Measurements from ENCODE around the gene TRAPPC12.

Gene TRAPPC12

DNA sequence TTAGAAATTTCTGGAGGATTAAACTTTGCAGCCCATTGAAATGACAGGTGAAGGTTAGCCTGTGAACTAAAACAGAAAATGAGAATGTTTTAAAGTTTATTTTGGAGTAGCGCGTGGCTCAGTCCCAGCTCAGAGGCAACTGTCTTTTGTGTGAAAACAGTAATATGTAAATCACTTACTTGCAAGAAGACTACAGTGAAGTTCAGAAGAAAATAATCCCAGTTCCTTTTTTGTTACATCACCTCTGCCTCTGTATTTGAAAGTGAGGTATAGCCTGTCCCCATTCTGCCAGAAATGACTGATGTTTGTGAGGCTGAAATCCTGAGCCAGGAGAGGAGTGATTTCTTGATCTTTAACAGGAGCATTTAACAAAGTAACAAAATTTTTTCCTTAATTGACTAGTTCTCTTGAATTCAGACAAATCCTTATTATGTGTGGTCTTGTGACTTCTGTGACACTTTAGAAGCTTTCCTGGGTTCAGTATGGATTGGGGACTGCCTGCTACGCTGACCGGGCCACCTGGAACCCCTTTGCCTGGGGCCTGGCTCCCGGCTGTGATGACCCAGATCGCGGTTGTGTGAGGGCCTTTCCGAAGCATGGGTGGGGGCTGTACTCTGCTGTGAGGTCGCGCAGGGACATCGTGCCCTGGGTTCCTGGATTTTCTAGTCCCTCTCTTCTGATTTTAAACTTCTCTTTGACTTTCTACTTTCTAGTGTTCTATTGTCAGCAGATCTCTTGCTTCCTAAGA, 24.3 kb downstream of the TRAPPC12 start:
- peaks cover 48% of the 10 kb centered on the region for H3K36me3 ChIP-seq (ENCODE audit: insufficient read depth, low read length)
- no peak for TF ChIP-seq EZH2 (IDR thresholded peaks at IDR 0.05; ENCODE audit: borderline replicate concordance, low read depth, low read length, severe bottlenecking)
- TF ChIP-seq, protein P1, sequence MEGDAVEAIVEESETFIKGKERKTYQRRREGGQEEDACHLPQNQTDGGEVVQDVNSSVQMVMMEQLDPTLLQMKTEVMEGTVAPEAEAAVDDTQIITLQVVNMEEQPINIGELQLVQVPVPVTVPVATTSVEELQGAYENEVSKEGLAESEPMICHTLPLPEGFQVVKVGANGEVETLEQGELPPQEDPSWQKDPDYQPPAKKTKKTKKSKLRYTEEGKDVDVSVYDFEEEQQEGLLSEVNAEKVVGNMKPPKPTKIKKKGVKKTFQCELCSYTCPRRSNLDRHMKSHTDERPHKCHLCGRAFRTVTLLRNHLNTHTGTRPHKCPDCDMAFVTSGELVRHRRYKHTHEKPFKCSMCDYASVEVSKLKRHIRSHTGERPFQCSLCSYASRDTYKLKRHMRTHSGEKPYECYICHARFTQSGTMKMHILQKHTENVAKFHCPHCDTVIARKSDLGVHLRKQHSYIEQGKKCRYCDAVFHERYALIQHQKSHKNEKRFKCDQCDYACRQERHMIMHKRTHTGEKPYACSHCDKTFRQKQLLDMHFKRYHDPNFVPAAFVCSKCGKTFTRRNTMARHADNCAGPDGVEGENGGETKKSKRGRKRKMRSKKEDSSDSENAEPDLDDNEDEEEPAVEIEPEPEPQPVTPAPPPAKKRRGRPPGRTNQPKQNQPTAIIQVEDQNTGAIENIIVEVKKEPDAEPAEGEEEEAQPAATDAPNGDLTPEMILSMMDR (IDR thresholded peaks at IDR 0.05; ENCODE audit: borderline replicate concordance, extremely low read depth, low read length, poor library complexity, severe bottlenecking) = no peak
- H3K4me3 ChIP-seq (ENCODE audit: low read depth in 1 of 2, low read length in 2 of 2) = no peak overlapping the region
- H3K9ac ChIP-seq (ENCODE audit: low read depth, low read length) = no peak overlapping the region
- peaks cover 1% of the 10 kb centered on the region; the same call in 1 of the 2 replicates for H3K79me2 ChIP-seq (ENCODE audit: insufficient read depth, low read length)
- 0 out of 2 replicates have a peak, but pooled peaks cover 5% of the 10 kb centered on the region for H4K20me1 ChIP-seq (ENCODE audit: insufficient read depth, low read length)
- no peaks in the 10 kb centered on the region for H3K9me3 ChIP-seq (ENCODE audit: insufficient read depth, low read length, severe bottlenecking)
- no peaks in the 10 kb centered on the region for H3K4me1 ChIP-seq (ENCODE audit: insufficient read depth, low read length)
- ATAC-seq (ENCODE audit: insufficient read depth, low read depth) (no peak), DNase-seq (no peak)
- H3K27me3 ChIP-seq (ENCODE audit: insufficient read depth, low read length, poor library complexity) = no peaks in the 10 kb centered on the region
- no peak overlapping the region for H3K4me2 ChIP-seq (ENCODE audit: insufficient read depth, low read length)
- H2AFZ ChIP-seq (ENCODE audit: low read depth, low read length) = no peak overlapping the region
- H3K27ac ChIP-seq (ENCODE audit: low read length) = no peak overlapping the region

GRCh38 chr2:3404349-3404894, 24.9 kb downstream of the TRAPPC12 start:
- ATAC-seq (ENCODE audit: insufficient read depth, low read depth) (no peak), DNase-seq (no peak)
- Histone ChIP-seq H3K79me2 (ENCODE audit: insufficient read depth, low read length) (no peaks in the 10 kb centered on the region), H3K4me1 (ENCODE audit: insufficient read depth, low read length) (no peaks in the 10 kb centered on the region), H3K4me2 (ENCODE audit: insufficient read depth, low read length) (no peak overlapping the region), H3K36me3 (ENCODE audit: insufficient read depth, low read length) (peaks cover 50% of the 10 kb centered on the region), H4K20me1 (ENCODE audit: insufficient read depth, low read length) (0 out of 2 replicates have a peak, but pooled peaks cover 5% of the 10 kb centered on the region), H3K9me3 (ENCODE audit: insufficient read depth, low read length, severe bottlenecking) (no peaks in the 10 kb centered on the region), H3K27me3 (ENCODE audit: insufficient read depth, low read length, poor library complexity) (no peaks in the 10 kb centered on the region), H3K27ac (ENCODE audit: low read length) (no peak overlapping the region), H3K4me3 (ENCODE audit: low read depth in 1 of 2, low read length in 2 of 2) (no peak overlapping the region), H2AFZ (ENCODE audit: low read depth, low read length) (no peak overlapping the region), H3K9ac (ENCODE audit: low read depth, low read length) (no peak overlapping the region)
- TF ChIP-seq, protein P1 (IDR thresholded peaks at IDR 0.05; ENCODE audit: borderline replicate concordance, extremely low read depth, low read length, poor library complexity, severe bottlenecking) = no peak

DNA sequence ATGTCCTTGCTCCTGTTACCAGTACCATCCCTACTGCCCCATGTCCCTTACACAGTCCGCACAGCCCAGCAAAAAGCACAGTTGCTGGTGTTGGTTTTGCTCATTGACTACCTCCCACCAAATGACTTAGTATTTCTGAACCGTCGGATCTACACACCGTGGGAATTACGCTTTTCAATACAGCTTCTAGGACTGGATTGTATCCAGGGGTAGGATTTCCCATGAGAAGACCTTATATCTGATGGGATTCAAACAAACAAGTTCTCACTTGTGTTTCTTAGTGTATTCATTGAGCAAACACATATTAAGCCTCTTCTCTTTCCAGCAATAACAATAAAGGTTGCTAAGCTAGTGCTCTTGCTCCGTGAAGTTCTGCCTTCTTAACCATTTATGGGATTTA, 25.8 kb downstream of the TRAPPC12 start:
- Histone ChIP-seq H3K36me3 (ENCODE audit: insufficient read depth, low read length) (peaks cover 49% of the 10 kb centered on the region), H3K9me3 (ENCODE audit: insufficient read depth, low read length, severe bottlenecking) (no peaks in the 10 kb centered on the region)

More for the DNA sequence above, 25.8 kb downstream of the TRAPPC12 start:
- Histone ChIP-seq H4K20me1 (ENCODE audit: insufficient read depth, low read length) (0 out of 2 replicates have a peak, but pooled peaks cover 5% of the 10 kb centered on the region), H3K9ac (ENCODE audit: low read depth, low read length) (no peak overlapping the region), H3K4me2 (ENCODE audit: insufficient read depth, low read length) (no peak overlapping the region), H3K79me2 (ENCODE audit: insufficient read depth, low read length) (no peaks in the 10 kb centered on the region), H2AFZ (ENCODE audit: low read depth, low read length) (no peak overlapping the region), H3K27me3 (ENCODE audit: insufficient read depth, low read length, poor library complexity) (no peaks in the 10 kb centered on the region), H3K4me1 (ENCODE audit: insufficient read depth, low read length) (no peaks in the 10 kb centered on the region), H3K4me3 (ENCODE audit: low read depth in 1 of 2, low read length in 2 of 2) (no peak overlapping the region), H3K27ac (ENCODE audit: low read length) (no peak overlapping the region)
- DNase-seq = no peak
- TF ChIP-seq EZH2 (IDR thresholded peaks at IDR 0.05; ENCODE audit: borderline replicate concordance, low read depth, low read length, severe bottlenecking) = no peak
- TF ChIP-seq, protein P1 (IDR thresholded peaks at IDR 0.05; ENCODE audit: borderline replicate concordance, extremely low read depth, low read length, poor library complexity, severe bottlenecking) = no peak
- no peak for ATAC-seq (ENCODE audit: insufficient read depth, low read depth)

Measured in DND-41 (cell line).